ENCODE data around the gene FOXD1. TPM values are rescaled to one million over a fixed set of nuclear protein-coding genes. Genes with fewer than 3 reads are reported as not detected.

The FOXD1 gene
- total and polyA plus RNA-seq, 2 of the 8 experiments (the other 6 are each of a cell fraction or from before 2014, with no cell fraction given), result 0.11 to 1.1 TPM

GRCh38 chr5:73434907-73435306 lies 13.7 kb downstream of the FOXD1 start (continued):
- TF ChIP-seq SIX5 (IDR thresholded peaks at IDR 0.05; ENCODE audit: low read depth, low read length) (no peak), GTF2F1 (IDR thresholded peaks at IDR 0.05; ENCODE audit: borderline replicate concordance, low read depth, low read length) (no peak), HDAC2 (IDR thresholded peaks at IDR 0.05; ENCODE audit: borderline replicate concordance in 1 of 2, low read depth in 2 of 2, low read length in 2 of 2) (no peak), MAX (IDR thresholded peaks at IDR 0.05) (no peak)

Measured in H1 (cell line).